HepG2 (cell line): ENCODE measurements around the gene LASP1. TPM values are rescaled to one million over a fixed set of nuclear protein-coding genes. Genes with fewer than 3 reads are reported as not detected.

Source experiments
- CBX2 ChIP-seq, 2 experiments: fragments of 200-600 bp in 1 of 2; sonication (generic); formaldehyde crosslinking in 1 of 2; IDR thresholded peaks; 2 replicates each; pipeline versions ENCODE4 v1.7.0 to v1.8.1; 2018 to 2022; ENCODE audit warnings: low read depth in 2 of 2, low read length in 1 of 2, mild to moderate bottlenecking in 1 of 2, missing genetic modification reagents in 1 of 2
- ELF1 ChIP-seq: sonication (generic); formaldehyde crosslinking; IDR thresholded peaks from 2 replicates; pipeline ENCODE4 v1.4.0; 2020; ENCODE audit warnings: missing genetic modification reagents
- FOSL2 ChIP-seq: sonication (generic); formaldehyde crosslinking; IDR thresholded peaks from 2 replicates; pipeline ENCODE4 v1.4.0; 2020; ENCODE audit warnings: missing genetic modification reagents
- GTF2F1 ChIP-seq: fragments of 150-350 bp; IDR thresholded peaks from 2 replicates; pipeline ENCODE4 v1.6.1; 2014; ENCODE audit warnings: low read length
- HINFP ChIP-seq: sonication (generic); formaldehyde crosslinking; IDR thresholded peaks from 2 replicates; pipeline ENCODE4 v1.4.0; 2020; ENCODE audit warnings: low read depth, mild to moderate bottlenecking, missing genetic modification reagents
- HMG20A ChIP-seq: IDR thresholded peaks from 2 replicates; pipeline ENCODE4 v1.6.1; 2016; ENCODE audit warnings: borderline replicate concordance
- MAZ ChIP-seq, 2 experiments: sonication (generic) in 1 of 2; formaldehyde crosslinking in 1 of 2; IDR thresholded peaks; 2 replicates each; pipeline versions ENCODE4 v1.5.0 to v1.6.1; 2012 to 2020; ENCODE audit warnings: low read depth in 2 of 2, mild to moderate bottlenecking in 2 of 2, borderline replicate concordance in 1 of 2, improper control_type of control experiment in 1 of 2, low read length in 1 of 2, missing genetic modification reagents in 1 of 2, moderate library complexity in 1 of 2
- MBD4 ChIP-seq: IDR thresholded peaks from 2 replicates; pipeline ENCODE4 v1.6.1; 2012; ENCODE audit warnings: low read length, inconsistent platforms, borderline replicate concordance
- MED8 ChIP-seq: sonication (generic); formaldehyde crosslinking; IDR thresholded peaks from 2 replicates; pipeline ENCODE4 v1.8.1; 2023; ENCODE audit warnings: mild to moderate bottlenecking, missing genetic modification reagents; ENCODE audit not compliant: insufficient replicate concordance
- NCOA5 ChIP-seq: sonication (generic); formaldehyde crosslinking; IDR thresholded peaks from 2 replicates; pipeline ENCODE4 v1.4.0; 2020; ENCODE audit warnings: missing genetic modification reagents
- NCOR1 ChIP-seq: fragments of 200-600 bp; sonication (generic); IDR thresholded peaks from 2 replicates; pipeline ENCODE4 v1.7.0; 2017; ENCODE audit warnings: antibody characterized with exemption, low read length, borderline replicate concordance
- NR2F6 ChIP-seq, 2 experiments: IDR thresholded peaks; 2 replicates each; pipeline ENCODE4 v1.6.1; 2016; ENCODE audit warnings: antibody characterized with exemption in 1 of 2, mild to moderate bottlenecking in 1 of 2
- POLR2G ChIP-seq: fragments of 200-400 bp; formaldehyde crosslinking; IDR thresholded peaks from 2 replicates; pipeline ENCODE4 v1.6.1; 2018; ENCODE audit warnings: mild to moderate bottlenecking, low read depth, low read length, moderate library complexity
- SMYD3 ChIP-seq: sonication (generic); formaldehyde crosslinking; IDR thresholded peaks from 2 replicates; pipeline ENCODE4 v1.8.1; 2023; ENCODE audit warnings: mild to moderate bottlenecking, missing genetic modification reagents
- TCF7L2 ChIP-seq: IDR thresholded peaks from 2 replicates; pipeline ENCODE4 v1.6.1; 2011; ENCODE audit warnings: mild to moderate bottlenecking, low read depth, low read length, moderate library complexity
- TP53 ChIP-seq: sonication (generic); formaldehyde crosslinking; conservative IDR thresholded peaks from 2 replicates; pipeline ENCODE4 v1.4.0; 2020; ENCODE audit warnings: missing genetic modification reagents
- ZBTB7A ChIP-seq: sonication (generic); formaldehyde crosslinking; IDR thresholded peaks from 2 replicates; pipeline ENCODE4 v1.8.0; 2022; ENCODE audit warnings: mild to moderate bottlenecking, missing genetic modification reagents
- ZNF263 ChIP-seq: sonication (generic); formaldehyde crosslinking; IDR thresholded peaks from 2 replicates; pipeline ENCODE4 v1.4.0; 2020; ENCODE audit warnings: missing genetic modification reagents
- ZNF280D ChIP-seq: sonication (generic); formaldehyde crosslinking; IDR thresholded peaks from 2 replicates; pipeline ENCODE4 v1.5.1; 2020; ENCODE audit warnings: mild to moderate bottlenecking, missing genetic modification reagents
- ZNF615 ChIP-seq: sonication (generic); formaldehyde crosslinking; IDR thresholded peaks from 2 replicates; pipeline ENCODE4 v1.5.0; 2020; ENCODE audit warnings: mild to moderate bottlenecking, missing genetic modification reagents, borderline replicate concordance
- ZNF660 ChIP-seq: sonication (generic); formaldehyde crosslinking; IDR thresholded peaks from 2 replicates; pipeline ENCODE4 v1.5.1; 2020; ENCODE audit warnings: mild to moderate bottlenecking, low read depth, missing genetic modification reagents, borderline replicate concordance
- ZNF724P ChIP-seq: sonication (generic); formaldehyde crosslinking; IDR thresholded peaks from 2 replicates; pipeline ENCODE4 v1.8.0; 2022; ENCODE audit warnings: missing genetic modification reagents, borderline replicate concordance
- ZZZ3 ChIP-seq: sonication (generic); formaldehyde crosslinking; IDR thresholded peaks from 2 replicates; pipeline ENCODE4 v1.4.0; 2020; ENCODE audit warnings: missing genetic modification reagents, mild to moderate bottlenecking, borderline replicate concordance
- polyA plus RNA-seq, 8 experiments: library from polyadenylated mRNA; depleted of rRNA in 3 of 8; stranded (reverse) in 7 of 8; unstranded in 1 of 8; fragments of >200 nt; fragmentation: Illumina TruSeq in 4 of 8; extraction: Trizol in 4 of 8; gene quantifications; 2 replicates each; pipeline versions ENCODE4 v1.2.1 to v1.2.3, GENCODE V29; 2011 to 2016; ENCODE audit warnings: low read depth in 4 of 8, missing spikeins in 1 of 8, mixed read lengths in 1 of 8; ENCODE audit not compliant: insufficient read depth in 1 of 8
- total RNA-seq, 5 experiments: library from RNA; depleted of rRNA; stranded (reverse); fragments of >200 nt; fragmentation: Illumina TruSeq; extraction: Trizol; gene quantifications; 2 replicates each; pipeline ENCODE4 v1.2.3, GENCODE V29; 2016; ENCODE audit warnings: low read depth in 1 of 5

The LASP1 gene
- total and polyA plus RNA-seq, 2 of the 13 experiments (the other 11 are each of a cell fraction or from before 2014, with no cell fraction given): 70.1 to 97.0 TPM

- peak; percentile 65; the same call in 1 of the 2 replicates for TF ChIP-seq SMYD3 (CRISPR knock-in tag)
- peak; percentile 84 for TF ChIP-seq MED8 (CRISPR knock-in tag)
- peak; percentile 81; the same call in 1 of the 2 replicates for TF ChIP-seq ZNF615 (CRISPR knock-in tag)
- peak; percentile 52; the same call in 1 of the 2 replicates for TF ChIP-seq ZBTB7A
- peak; percentile 53; the same call in 1 of the 2 replicates for TF ChIP-seq ZNF724P
- peak; percentile 54 for TF ChIP-seq FOSL2
- TF ChIP-seq MAZ (IDR thresholded peaks at IDR 0.05; ENCODE audit: borderline replicate concordance, low read depth, low read length): peak; percentile 91
- peak; percentile 85; the same call in 1 of the 2 replicates for TF ChIP-seq MAZ (CRISPR knock-in tag; IDR thresholded peaks at IDR 0.05; ENCODE audit: low read depth)
- TF ChIP-seq CBX2 (IDR thresholded peaks at IDR 0.05; ENCODE audit: low read depth, low read length): no peak
- TF ChIP-seq CBX2 (CRISPR knock-in tag; IDR thresholded peaks at IDR 0.05; ENCODE audit: low read depth): no peak
- peak; percentile 97 for TF ChIP-seq POLR2G
- TF ChIP-seq HINFP (CRISPR knock-in tag): peak; percentile 91; the same call in 1 of the 2 replicates
- TF ChIP-seq MBD4: no peak
- no peak for TF ChIP-seq ZNF660 (CRISPR knock-in tag)
- 0 out of 2 replicates have a peak, but pooled peaks have one; percentile 70 for TF ChIP-seq ZZZ3
- no peak; the same call in none of the 2 replicates for TF ChIP-seq ZNF263 (CRISPR knock-in tag)
- TF ChIP-seq GTF2F1: no peak
- TF ChIP-seq NCOA5 (CRISPR knock-in tag): no peak
- TF ChIP-seq TCF7L2: no peak
- TF ChIP-seq HMG20A (CRISPR knock-in tag): peak; percentile 8; the same call in 1 of the 2 replicates
- TF ChIP-seq ZNF280D: 0 out of 2 replicates have a peak, but pooled peaks have one; percentile 21
- TF ChIP-seq NCOR1: 0 out of 2 replicates have a peak, but pooled peaks have one; percentile 8
- no peak for TF ChIP-seq NR2F6 (IDR thresholded peaks at IDR 0.05)
- TF ChIP-seq NR2F6 (CRISPR knock-in tag; IDR thresholded peaks at IDR 0.05): peak; percentile 56
- peak; percentile 30; the same call in 1 of the 2 replicates for TF ChIP-seq ELF1
- TF ChIP-seq TP53 (CRISPR knock-in tag): peak; percentile 32; the same call in 1 of the 2 replicates
These were observed at the start of gene LASP1 (continued) for GRCh38 chr17:38869526-38870258.
